Neural cell (in vitro differentiated cells): ENCODE data around the gene RNLS.

ENCODE experiments used
- POLR2AphosphoS5 ChIP-seq: IDR thresholded peaks from 2 replicates; pipeline ENCODE4 v1.6.1; 2012
- TF ChIP-seq, protein P1 (sequence below): fragments of 450-650 bp; IDR thresholded peaks from 2 replicates; pipeline ENCODE4 v1.5.1; 2014; ENCODE audit warnings: antibody characterized with exemption, mild to moderate bottlenecking, moderate library complexity; ENCODE audit not compliant: poor library complexity, severe bottlenecking

DNA sequence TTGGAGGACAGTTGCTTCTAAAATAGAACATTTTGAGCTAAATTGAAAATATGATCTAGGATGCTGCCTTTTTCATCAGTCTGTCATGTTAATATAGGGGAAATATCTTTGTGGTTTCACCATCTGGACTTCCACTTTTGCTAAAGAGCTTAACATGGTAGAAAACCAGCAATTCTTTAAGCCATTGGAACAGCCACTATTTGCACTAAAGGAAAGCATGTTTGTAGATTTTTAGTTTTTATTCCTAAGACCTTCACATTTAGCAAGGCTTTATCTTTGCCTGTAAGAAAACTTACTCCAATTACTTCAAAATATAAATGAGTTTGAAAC lies 291.0 kb downstream of the RNLS start:
- TF ChIP-seq, protein P1, sequence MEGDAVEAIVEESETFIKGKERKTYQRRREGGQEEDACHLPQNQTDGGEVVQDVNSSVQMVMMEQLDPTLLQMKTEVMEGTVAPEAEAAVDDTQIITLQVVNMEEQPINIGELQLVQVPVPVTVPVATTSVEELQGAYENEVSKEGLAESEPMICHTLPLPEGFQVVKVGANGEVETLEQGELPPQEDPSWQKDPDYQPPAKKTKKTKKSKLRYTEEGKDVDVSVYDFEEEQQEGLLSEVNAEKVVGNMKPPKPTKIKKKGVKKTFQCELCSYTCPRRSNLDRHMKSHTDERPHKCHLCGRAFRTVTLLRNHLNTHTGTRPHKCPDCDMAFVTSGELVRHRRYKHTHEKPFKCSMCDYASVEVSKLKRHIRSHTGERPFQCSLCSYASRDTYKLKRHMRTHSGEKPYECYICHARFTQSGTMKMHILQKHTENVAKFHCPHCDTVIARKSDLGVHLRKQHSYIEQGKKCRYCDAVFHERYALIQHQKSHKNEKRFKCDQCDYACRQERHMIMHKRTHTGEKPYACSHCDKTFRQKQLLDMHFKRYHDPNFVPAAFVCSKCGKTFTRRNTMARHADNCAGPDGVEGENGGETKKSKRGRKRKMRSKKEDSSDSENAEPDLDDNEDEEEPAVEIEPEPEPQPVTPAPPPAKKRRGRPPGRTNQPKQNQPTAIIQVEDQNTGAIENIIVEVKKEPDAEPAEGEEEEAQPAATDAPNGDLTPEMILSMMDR = no peak
- TF ChIP-seq POLR2AphosphoS5 = no peak
